GM21381 (cell line): ENCODE measurements around the gene DPH5.
A peak's percentile ranks its signal among the peaks of the same experiment; 100 is the strongest.
"Not testable (repeated sequence)": the region's sequence is repeated elsewhere in the genome, so short reads cannot be mapped to it uniquely, and the experiment has no call there.

Experiments
- ATAC-seq: cut with Tn5 transposase; IDR thresholded peaks from one replicate; pipeline ENCODE4 v1.9.1; 2021; ENCODE audit warnings: mild to moderate bottlenecking, moderate library complexity; ENCODE audit not compliant: unreplicated experiment

Gene DPH5

DNA sequence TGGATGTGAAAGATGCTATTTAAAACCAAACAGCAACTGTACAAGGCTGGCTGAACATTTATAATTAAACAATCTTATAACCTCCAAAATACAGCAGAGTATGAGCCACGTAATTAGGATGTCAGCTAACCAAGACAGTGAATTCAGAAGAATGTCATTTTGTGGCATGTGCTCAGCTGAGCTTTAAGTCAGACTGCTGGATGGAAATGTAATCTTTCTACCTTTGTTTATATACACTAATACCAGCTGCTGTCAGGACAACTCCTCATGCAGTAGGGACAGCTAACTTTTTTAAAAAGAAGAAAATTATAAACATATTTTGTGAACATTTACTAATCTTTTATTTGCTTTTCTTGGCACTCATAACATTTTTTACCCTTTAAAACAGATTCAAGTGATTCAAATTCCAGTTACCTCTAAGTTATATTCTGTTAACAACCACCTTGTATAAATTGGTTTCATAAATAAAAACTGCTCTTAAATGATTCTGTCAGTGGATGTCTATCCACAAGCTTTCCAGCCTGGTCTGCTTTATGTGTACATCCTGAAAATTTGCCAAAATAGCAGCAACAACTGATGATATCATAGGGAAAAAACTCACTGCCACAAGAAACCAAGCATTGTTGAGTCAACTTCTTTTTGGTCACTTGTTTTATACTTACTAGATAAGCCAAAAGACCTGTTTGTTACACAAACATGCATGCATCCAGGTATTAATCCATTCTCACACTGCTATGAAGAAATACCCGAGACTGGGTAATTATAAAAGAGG, 36.1 kb downstream of the DPH5 start:
- ATAC-seq: no peak

DNA sequence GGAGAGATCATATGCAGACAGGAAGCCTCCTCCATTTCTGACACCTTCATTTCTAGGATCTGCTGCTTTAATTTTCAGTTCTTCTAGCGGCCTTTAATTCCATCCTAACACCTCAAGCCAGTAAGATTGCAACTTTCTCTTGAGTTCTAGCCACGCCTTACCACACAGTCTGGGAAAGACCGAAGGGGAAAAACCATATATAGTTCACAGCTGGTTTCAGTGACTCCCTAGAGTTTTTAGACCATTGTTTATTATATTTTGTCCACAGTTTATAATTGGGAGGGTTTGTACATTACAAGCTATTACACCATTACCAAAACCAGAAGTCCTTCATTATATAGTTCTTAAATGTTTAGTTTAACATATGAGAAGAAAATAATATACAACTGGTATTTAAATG, 37.5 kb downstream of the DPH5 start:
- ATAC-seq: no peak

DNA sequence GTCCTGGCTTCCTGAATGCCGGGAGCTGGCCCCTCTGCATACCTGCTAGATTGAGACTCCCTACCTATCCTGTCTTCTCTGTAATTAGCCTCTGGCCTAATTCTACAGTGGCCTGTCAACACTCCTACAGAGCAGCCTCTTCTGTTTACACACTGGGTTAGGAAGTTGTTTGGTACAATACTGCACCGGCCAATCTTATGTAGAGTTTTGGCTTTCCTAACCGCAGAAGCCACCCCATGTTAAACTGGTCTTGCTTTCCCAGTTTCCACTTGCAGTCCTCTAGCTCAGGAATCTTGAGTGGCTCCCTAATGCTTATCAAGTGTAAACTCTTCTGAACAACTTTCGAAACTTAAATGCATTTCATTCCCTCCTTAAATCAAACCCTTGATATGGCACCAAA, 42.8 kb downstream of the DPH5 start:
- no peak for ATAC-seq

DNA sequence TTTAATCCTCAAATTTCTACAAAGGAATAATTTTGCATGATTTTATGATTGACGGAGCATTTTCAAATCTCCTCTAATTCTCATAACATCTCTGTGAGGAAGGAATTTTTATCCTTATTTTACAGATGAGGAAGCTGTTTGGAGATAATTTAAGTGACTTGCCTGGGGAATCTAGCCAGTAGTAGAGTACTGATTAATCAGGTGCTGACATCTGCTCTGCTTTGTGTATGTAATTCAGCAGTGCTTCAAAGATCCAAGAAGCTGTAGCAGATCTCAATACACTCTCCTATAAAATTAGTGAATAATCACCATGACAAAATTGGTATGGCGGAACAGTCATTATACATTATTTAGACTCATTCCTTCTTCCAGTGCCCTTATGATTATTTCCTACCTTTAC, 46.0 kb downstream of the DPH5 start:
- ATAC-seq: no peak

DNA sequence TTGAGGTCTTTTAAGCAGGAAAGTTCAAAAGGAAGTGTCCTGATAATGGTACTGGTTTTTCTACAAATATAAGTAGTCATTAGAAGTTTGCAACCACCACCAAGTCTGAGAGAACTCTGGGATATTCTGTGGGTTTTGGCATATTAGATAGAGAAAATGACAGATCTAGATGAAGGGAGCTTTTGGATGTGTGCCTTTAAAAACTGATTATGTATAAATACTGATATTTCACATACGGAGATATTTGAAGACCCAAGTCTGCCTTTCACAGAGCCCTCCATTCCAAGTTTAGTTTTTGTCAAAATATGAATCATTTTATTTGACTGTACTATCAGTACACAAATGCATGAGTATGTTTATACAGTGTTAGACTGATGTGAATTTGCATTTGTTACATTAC, 48.6 kb downstream of the DPH5 start:
- ATAC-seq: no peak

DNA sequence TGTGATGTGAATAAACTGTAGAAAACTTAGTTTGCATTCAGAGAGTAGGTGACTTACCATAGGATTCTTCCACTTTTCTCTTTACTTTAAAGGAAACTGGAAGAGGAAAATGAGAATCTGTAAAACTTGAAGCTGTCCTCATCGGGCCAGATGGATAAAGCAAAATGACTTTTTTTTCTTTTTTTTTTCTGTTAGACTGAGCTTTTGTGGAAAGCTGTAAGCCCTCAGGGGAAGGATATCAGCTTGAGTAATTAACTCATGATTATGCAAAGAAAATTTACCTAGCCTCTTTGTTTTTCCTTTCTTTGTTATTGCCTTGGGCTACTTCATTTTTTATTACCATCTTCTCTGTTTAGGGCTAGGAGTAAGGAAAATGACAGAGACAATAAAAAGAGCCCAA, 53.4 kb downstream of the DPH5 start:
- no peak for ATAC-seq

DNA sequence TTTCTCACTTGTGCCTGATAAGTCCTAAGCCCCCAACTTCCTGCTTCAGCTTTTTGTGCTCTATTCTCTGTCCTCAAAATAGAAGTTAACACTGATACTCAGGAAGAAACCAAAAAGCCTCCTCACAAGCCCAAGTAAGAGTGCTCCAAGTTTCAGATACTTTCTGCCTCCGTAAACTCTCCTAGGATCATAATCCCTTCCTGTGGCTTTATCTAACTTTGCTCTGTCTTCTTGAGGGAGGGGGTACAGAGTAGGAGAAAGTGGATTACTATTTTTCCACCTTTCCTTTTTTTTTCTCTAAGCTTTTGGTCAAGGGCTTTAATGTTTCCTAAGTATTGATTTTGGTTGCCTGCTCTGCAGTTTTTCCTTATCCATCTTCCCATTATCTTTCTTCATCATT, 54.6 kb downstream of the DPH5 start:
- no peak for ATAC-seq

DNA sequence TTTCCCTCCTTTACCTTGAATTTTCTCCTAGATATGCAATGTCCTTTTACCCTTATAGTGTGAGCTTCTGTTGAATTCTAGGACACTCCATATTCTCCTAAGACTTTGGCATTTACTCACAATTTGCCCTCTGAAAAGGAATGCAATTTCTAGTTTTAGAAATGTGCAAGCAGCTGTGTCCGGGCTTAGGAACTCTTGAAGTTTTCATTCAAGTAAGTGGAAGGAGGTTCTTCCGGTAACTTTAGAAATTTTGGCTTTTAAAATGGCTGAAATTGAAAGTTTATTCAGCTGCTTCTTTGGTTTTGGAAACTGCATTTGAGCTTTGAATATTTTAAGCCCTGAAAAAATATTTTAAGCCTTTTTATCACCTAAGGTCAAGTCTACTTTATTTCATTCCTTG, 56.3 kb downstream of the DPH5 start:
- no peak for ATAC-seq

DNA sequence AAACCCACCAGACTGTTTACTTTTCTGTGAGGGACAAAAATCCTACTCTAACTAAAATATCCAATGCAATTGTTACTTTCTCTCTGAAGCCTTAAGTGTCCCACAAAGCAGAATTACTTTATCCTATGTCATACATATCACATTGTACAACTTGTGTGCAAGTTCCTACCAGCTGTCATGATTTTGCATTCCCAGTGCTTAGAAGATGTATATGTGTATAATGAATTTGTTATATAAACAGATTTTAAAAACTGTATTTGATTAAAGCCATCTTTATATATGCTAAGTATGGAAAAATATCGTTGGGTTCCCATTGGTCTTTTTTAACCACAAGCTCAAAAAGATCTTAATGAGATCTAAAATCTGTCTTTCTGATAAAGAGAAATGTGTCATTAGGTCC, 57.0 kb downstream of the DPH5 start:
- no peak for ATAC-seq

DNA sequence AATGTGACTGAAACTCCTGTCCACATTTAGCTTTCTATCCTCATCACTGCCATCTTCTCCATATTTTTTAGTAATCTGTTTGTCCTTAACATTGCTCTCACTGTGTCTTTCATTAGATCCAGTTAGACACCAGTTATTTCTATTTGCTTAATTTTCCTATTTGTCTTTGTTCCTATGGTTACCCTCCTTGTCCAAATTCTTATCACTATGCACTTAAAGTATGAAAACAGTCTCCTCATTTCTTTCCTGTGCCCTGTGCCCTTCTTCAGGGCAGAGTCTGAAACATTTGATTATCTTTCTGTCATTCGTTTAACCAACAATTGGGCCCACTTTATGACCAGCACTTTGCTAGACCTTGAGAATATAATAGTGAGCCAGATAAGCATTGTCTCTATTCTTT, 65.5 kb downstream of the DPH5 start:
- ATAC-seq: no peak

DNA sequence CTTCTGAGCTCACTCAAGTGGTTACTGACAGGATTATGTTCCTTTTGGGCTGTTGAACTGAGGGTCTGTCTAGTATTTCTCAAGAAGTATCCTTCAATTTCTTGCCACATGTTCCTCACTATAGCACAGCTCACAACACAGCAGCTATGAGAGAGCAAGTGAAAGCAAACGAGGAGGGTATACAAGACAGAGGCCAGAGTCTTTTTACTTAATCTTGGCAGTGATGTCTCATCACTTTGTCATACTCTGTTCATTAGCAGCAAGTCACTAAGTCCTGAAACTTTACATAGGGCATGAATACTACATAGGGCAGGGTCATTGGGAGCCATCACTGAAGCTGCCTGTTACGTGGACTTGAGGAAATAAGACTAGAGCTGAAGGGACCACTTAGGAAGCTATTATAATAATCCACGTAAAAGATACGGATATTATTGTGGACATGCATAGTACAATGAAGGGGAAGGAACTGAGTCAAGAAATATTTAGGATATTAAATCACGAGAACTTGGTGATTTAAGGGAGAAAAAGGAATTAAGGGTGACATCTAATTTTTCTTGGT, 66.0 kb downstream of the DPH5 start:
- ATAC-seq: no peak

DNA sequence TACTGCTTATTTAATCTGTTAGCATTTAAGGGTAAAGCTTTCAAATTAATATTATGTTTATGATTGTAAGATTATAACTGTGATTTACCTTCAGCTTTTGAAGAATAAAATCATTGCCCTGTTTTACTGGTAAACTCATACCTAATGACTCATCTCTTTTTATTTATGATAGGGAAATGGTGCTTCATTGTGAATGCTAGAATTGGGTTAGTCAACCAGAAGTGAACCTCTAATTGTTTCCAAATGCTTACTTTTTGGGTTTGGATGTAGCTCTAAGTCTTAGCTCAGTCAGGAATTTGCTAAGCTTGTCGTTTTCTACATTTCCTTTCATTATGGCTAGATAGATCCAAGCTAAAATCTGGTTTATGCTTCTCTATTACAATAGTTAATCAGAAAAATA, 70.3 kb downstream of the DPH5 start:
- no peak for ATAC-seq

DNA sequence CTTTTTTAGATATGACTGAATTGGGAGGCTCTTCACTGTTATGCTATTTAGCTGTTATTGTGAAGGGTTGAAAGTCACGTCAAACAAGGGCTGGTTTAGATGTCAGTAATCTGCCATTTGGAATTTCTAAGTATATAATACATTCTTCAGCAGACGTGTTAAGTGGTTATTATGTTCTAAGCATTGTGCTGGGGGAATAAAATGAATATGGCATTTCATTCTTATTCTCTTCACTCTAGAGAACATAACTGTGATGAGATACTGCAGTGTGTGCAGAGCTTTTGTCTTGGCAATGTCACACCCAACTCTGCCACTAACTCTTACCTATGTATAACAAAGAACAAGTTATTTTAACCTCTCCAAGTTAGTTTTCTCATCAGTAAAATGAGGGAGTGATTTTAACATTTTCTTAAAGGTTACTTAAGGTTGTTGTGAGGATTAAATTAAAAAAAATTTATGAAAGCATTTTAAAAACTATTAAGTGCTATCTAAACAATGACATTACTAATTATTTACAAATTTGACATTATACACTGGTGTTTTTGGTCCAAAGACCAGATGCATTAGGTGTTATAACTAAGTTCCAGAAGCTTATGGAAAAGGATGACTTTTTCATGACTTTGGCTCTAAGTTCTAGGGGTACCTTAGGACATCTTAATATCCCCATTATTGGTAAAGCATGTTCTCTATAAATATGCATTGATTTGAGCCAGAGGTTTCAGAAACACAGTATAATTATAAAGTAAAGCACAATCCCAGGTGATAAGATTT, 71.4 kb downstream of the DPH5 start:
- no peak for ATAC-seq

DNA sequence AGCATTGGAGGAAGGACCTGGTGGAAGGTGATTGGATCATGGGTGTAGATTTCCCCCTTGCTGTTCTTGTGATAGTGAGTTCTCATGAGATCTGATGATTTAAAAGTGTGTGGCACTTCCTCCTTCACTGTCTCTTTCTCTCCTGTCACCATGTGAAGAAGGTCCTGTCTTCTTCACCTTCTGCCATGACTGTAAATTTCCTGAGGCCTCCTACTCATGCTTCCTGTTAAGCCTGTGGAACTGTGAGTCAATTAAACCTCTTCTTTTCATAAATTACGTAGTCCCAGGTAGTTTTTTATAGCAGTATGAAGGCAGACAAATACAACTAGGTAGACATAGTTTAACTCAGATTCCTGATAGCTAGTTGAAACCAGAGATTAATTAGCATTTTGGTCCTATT, 72.6 kb downstream of the DPH5 start:
- ATAC-seq: not testable (repeated sequence)

DNA sequence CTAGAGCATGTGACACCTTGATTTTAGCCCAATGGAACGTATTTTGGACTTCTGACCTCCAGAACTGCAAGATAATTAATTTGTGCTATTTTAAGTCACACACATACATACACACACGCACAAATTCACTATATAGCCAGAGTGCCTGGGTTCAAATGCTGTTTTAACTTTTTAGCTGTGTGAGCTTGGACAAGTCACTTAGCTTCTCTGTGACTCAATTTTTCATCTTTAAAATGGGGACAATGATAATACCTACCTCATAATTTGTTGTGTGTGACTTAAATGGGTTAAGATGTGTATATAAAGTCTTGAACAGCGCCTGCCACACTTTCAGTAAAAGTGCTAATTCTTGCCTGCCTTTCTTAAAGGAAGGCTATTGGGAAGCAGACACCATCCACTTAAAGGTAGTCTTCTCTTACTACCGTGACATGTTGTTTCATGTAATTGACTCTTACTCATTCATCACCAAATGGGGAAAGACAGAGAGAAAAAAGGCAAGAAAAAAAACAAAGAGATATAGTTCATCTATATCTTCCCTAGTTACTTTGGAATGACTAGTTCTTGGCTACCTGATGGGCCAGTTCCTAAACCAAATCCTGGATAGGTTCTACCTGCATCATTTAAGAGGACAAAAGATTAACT, 73.4 kb downstream of the DPH5 start:
- ATAC-seq: no peak

DNA sequence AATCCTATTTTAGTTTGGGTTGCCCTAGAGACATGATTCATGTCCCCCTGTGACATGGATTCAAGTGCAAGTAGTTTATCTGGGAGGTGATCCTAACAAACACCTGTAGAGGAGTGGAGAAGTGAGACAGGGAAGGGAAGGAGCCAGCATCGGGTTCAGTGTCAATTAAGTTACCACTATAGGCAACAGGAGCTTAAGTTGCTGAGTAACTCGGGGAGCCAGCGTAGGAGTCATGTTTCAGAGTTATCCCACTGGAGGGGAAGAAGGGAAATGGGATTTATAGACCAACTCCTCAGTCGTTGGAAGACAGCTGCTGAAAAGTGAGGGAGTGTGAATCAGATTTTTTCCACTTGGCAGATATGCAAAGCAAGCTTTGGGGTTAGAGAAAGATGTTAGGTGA, 74.8 kb downstream of the DPH5 start:
- ATAC-seq: no peak

DNA sequence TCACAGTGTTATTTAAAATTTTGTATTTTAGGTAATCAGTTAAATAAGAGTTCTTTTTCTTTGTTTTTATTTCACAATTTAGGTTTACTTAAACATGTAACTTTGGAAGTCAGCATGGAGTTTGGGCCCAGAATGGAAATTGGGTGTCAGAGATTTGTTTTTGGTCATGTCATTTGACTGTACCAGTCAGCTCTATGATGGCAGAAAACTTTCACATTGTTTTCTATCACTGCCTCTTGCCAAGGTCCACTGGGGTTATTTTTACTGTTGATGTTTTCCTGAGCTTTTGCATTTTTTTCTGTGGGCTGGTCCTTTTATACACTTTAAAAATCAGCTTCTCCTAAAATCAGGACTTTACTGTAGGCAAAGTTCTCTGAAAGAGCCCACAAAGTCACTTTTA, 75.2 kb downstream of the DPH5 start:
- ATAC-seq: no peak

DNA sequence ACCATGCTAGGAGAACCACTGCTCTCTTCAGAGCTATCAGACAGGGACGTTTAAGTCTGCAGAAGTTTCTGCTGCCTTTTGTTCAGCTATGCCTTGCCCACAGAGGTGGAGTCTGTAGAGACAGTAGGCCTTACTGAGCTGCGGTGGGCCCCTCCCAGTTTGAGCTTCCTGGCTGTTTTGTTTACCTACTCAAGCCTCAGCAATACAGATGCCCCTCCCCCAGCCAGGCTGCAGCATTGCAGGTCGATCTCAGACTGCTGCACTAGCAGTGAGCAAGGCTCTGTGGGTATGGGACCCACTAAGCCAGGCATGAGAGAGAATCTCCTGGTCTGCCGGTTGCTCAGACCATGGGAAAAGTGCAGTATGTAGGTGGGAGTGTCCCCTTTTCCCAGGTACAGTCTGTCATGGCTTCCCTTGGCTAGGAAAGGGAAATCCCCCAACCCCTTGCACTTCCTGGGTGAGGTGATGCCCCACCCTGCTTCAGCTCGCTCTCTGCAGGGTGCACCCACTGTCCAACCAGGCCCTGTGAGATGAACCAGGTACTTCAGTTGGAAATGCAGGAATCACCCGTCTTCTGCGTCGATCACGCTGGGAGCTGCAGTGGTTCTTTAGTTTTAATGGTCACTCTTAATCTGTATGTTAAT, 75.9 kb downstream of the DPH5 start:
- peak; percentile 89 for ATAC-seq

DNA sequence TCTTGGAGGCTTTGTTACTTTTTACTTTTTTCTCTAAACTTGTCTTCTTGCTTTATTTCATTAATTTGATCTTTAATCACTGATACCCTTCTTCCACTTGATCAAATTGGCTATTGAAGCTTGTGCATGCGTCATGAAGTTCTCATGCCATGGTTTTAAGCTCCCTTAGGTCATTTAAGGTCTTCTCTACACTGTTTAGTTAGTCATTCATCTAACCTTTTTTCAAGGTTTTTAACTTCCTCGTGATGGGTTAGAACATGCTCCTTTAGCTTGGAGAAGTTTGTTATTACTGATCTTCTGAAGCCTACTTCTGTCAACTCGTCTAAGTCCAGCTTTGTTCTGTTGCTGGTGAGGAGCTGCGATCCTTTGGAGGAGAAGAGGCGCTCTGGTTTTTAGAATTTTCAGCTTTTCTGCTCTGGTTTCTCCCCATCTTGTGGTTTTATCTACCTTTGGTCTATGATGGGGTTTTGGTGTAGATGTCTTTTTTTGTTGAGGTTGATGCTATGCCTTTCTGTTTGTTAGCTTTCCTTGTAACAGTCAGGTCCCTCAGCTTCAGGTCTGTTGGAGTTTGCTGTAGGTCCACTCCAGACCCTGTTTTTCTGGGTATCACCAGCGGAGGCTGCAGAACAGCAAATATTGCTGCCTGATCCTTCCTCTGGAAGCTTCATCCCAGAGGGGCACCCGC, 76.7 kb downstream of the DPH5 start:
- ATAC-seq: not testable (repeated sequence)

DNA sequence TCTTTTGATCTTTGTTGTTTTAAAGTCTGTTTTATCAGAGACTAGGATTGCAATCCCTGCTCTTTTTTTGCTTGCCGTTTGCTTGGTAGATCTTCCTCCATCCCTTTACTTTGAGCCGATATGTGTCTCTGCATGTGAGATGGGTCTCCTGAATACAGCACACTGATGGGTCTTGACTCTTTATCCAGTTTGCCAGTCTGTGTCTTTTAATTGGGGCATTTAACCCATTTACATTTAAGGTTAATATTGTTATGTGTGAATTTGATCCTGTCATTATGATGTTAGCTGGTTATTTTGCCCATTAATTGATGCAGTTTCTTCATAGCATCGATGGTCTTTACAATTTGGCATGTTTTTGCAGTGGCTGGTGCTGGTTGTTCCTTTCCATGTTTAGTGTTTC, 77.8 kb downstream of the DPH5 start:
- ATAC-seq: not testable (repeated sequence)

DNA sequence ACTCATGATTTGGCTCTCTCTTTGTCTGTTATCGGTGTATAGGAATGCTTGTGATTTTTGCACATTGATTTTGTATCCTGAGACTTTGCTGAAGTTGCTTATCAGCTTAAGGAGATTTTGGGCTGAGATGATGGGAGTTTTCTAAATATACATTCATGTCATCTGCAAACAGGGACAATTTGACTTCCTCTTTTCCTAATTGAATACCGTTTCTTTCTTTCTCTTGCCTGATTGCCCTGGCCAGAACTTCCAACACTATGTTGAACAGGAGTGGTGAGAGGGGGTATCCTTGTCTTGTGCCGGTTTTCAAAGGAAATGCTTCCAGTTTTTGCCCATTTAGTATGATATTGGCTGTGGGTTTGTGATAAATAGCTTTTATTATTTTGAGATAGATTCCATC, 79.5 kb downstream of the DPH5 start:
- not testable (repeated sequence) for ATAC-seq
